Hepatocyte (in vitro differentiated cells): Measurements from ENCODE around the gene XYLB.

Experiments used
- CTCF ChIP-seq: fragments of 200-600 bp; sonication (generic); IDR thresholded peaks from 2 replicates; pipeline ENCODE4 v1.5.1; 2016; ENCODE audit warnings: antibody characterized with exemption, mild to moderate bottlenecking; ENCODE audit not compliant: poor library complexity
- EZH2 ChIP-seq: fragments of 200-600 bp; sonication (generic); IDR thresholded peaks from 2 replicates; pipeline ENCODE4 v1.6.1; 2016; ENCODE audit warnings: antibody characterized with exemption, mild to moderate bottlenecking, borderline replicate concordance
- EZH2phosphoT487 ChIP-seq: fragments of 200-600 bp; sonication (generic); IDR thresholded peaks from one replicate; pipeline ENCODE4 v1.6.1; 2018; ENCODE audit warnings: antibody characterized with exemption, mild to moderate bottlenecking, low read depth, moderate library complexity; ENCODE audit not compliant: unreplicated experiment, severe bottlenecking

- TF ChIP-seq CTCF (no peak), EZH2 (no peak), EZH2phosphoT487 (no peak)
Observed at GRCh38 chr3:38297537-38297936, 49.0 kb upstream of the XYLB start.
